SK-N-SH (cell line): Measurements from ENCODE around the gene RRAD. TPM values are rescaled to one million over a fixed set of nuclear protein-coding genes. Genes with fewer than 3 reads are reported as not detected.

ENCODE experiments used
- CTCF ChIA-PET: fragments of 300-600, 350-600 bp; formaldehyde crosslinking; extraction: SDS; loops from one replicate; lab custom pipeline; 2021; lab: Yijun Ruan, JAX
- POLR2A ChIA-PET: fragments of 350-600 bp; sonication (Branson Sonifier 250); formaldehyde crosslinking; extraction: SDS; loops from one replicate; lab custom pipeline; 2020; ENCODE audit warnings: antibody characterized with exemption, inconsistent platforms; lab: Yijun Ruan, JAX
- DNase-seq: peaks from one replicate; pipeline ENCODE4 v3.0.0; 2012
- H2AFZ ChIP-seq: fragments of 200-600 bp; sonication (generic); 2 replicates; pipeline ENCODE4 v1.8.1; 2016; ENCODE audit warnings: antibody characterized with exemption, mild to moderate bottlenecking, low read depth
- H3F3A ChIP-seq: fragments of 200-600 bp; sonication (generic); replicated peaks from 2 replicates; pipeline ENCODE3; 2016; ENCODE audit warnings: antibody characterized with exemption, mild to moderate bottlenecking; ENCODE audit not compliant: insufficient read depth
- H3K27ac ChIP-seq, 2 experiments: fragments of 200-500 bp in 1 of 2; fragments of 200-600 bp in 1 of 2; sonication (Bioruptor generic) in 1 of 2; sonication (generic), shearing (Covaris generic) in 1 of 2; 2 replicates each; pipeline versions ENCODE4 v1.5.1 to v1.6.1; 2014 to 2016; ENCODE audit warnings: low read depth in 2 of 2, inconsistent platforms in 1 of 2, low read length in 1 of 2, mild to moderate bottlenecking in 1 of 2, mixed read lengths in 1 of 2
- H3K27me3 ChIP-seq: fragments of 200-600 bp; sonication (generic), shearing (Covaris generic); 2 replicates; pipeline ENCODE4 v1.6.1; 2016; ENCODE audit warnings: mixed run types; ENCODE audit not compliant: insufficient read depth
- H3K36me3 ChIP-seq, 2 experiments: fragments of 200-500 bp in 1 of 2; fragments of 200-600 bp in 1 of 2; sonication (Bioruptor generic) in 1 of 2; sonication (generic) in 1 of 2; replicated peaks in 1 of 2; 2 replicates each; pipeline versions ENCODE3 to v1.5.1; 2014 to 2016; ENCODE audit warnings: low read length in 1 of 2, mild to moderate bottlenecking in 1 of 2; ENCODE audit not compliant: insufficient read depth in 2 of 2, control insufficient read depth in 1 of 2
- H3K4me1 ChIP-seq, 2 experiments: fragments of 200-500 bp in 1 of 2; fragments of 200-600 bp in 1 of 2; sonication (Bioruptor generic) in 1 of 2; sonication (generic), shearing (Covaris generic) in 1 of 2; 2 replicates each; pipeline versions ENCODE4 v1.5.1 to v1.6.1; 2014 to 2016; ENCODE audit warnings: low read depth in 1 of 2, low read length in 1 of 2, mixed run types in 1 of 2; ENCODE audit not compliant: insufficient read depth in 2 of 2, control insufficient read depth in 1 of 2
- H3K4me2 ChIP-seq: fragments of 200-600 bp; sonication (generic), shearing (Covaris generic); 2 replicates; pipeline ENCODE4 v1.6.1; 2017; ENCODE audit warnings: mixed run types
- H3K4me3 ChIP-seq, 2 experiments: fragments of 200-500 bp in 1 of 2; fragments of 200-600 bp in 1 of 2; sonication (Bioruptor generic) in 1 of 2; sonication (generic), shearing (Covaris generic) in 1 of 2; 2 replicates each; pipeline versions ENCODE4 v1.5.1 to v1.8.1; 2014 to 2016; ENCODE audit warnings: low read depth in 2 of 2, inconsistent platforms in 1 of 2, low read length in 1 of 2, mild to moderate bottlenecking in 1 of 2, mixed read lengths in 1 of 2, moderate library complexity in 1 of 2
- H3K79me2 ChIP-seq: fragments of 200-600 bp; sonication (generic); 2 replicates; pipeline ENCODE4 v1.8.1; 2017; ENCODE audit warnings: mild to moderate bottlenecking; ENCODE audit not compliant: insufficient read depth
- H3K9ac ChIP-seq: fragments of 200-600 bp; sonication (generic); 2 replicates; pipeline ENCODE4 v1.6.1; 2017; ENCODE audit warnings: mixed run types
- H3K9me2 ChIP-seq: fragments of 200-600 bp; sonication (generic); 2 replicates; pipeline ENCODE4 v1.6.1; 2017; ENCODE audit warnings: mixed run types
- H3K9me3 ChIP-seq: fragments of 200-600 bp; sonication (generic); 2 replicates; pipeline ENCODE4 v1.6.1; 2017; ENCODE audit warnings: mixed run types, mild to moderate bottlenecking, moderate library complexity
- H4K20me1 ChIP-seq: fragments of 200-600 bp; sonication (generic); 2 replicates; pipeline ENCODE4 v1.6.1; 2017; ENCODE audit warnings: mild to moderate bottlenecking, mixed run types; ENCODE audit not compliant: insufficient read depth
- EZH2phosphoT487 ChIP-seq: fragments of 200-600 bp; sonication (generic); IDR thresholded peaks from 2 replicates; pipeline ENCODE4 v1.6.1; 2017; ENCODE audit warnings: low read depth, mixed run types, mild to moderate bottlenecking, antibody characterized with exemption, moderate library complexity, borderline replicate concordance
- FOSL2 ChIP-seq: IDR thresholded peaks from 2 replicates; pipeline ENCODE4 v1.4.0; 2012; ENCODE audit warnings: low read depth, mild to moderate bottlenecking, moderate library complexity, borderline replicate concordance
- FOXJ3 ChIP-seq: sonication (generic); formaldehyde crosslinking; IDR thresholded peaks from 2 replicates; pipeline ENCODE4 v1.5.1; 2020; ENCODE audit warnings: mild to moderate bottlenecking, missing genetic modification reagents
- MEF2A ChIP-seq: IDR thresholded peaks from 2 replicates; pipeline ENCODE4 v1.4.0; 2012; ENCODE audit warnings: low read depth, borderline replicate concordance
- RAD21 ChIP-seq: IDR thresholded peaks from 2 replicates; pipeline ENCODE4 v1.6.1; 2012; ENCODE audit warnings: mild to moderate bottlenecking, low read length
- TAF1 ChIP-seq: IDR thresholded peaks from 2 replicates; pipeline ENCODE4 v1.6.1; 2012; ENCODE audit warnings: low read depth, mild to moderate bottlenecking, low read length, moderate library complexity, borderline replicate concordance
- TEAD4 ChIP-seq: IDR thresholded peaks from 2 replicates; pipeline ENCODE4 v1.4.0; 2012; ENCODE audit warnings: mild to moderate bottlenecking, borderline replicate concordance; ENCODE audit not compliant: insufficient read depth
- WGBS: methylation state at CpG from one replicate; pipeline ENCODE4 v1.1.6; 2017; ENCODE audit warnings: low lambda C conversion rate; 5-methylcytosine and 5-hydroxymethylcytosine counted together
- polyA plus RNA-seq, 3 experiments: library from polyadenylated mRNA; depleted of rRNA; stranded (reverse); fragments of >200 nt; gene quantifications; 2 replicates each; pipeline ENCODE4 v1.2.3, GENCODE V29; 2012
- TF ChIP-seq, protein P1 (sequence below): IDR thresholded peaks from 2 replicates; pipeline ENCODE4 v1.4.0; 2012; ENCODE audit warnings: low read depth
- TF ChIP-seq, protein P2 (sequence below): fragments of 150-350 bp; IDR thresholded peaks from 2 replicates; pipeline ENCODE4 v1.6.1; 2016; ENCODE audit warnings: mild to moderate bottlenecking, low read depth, low read length
- TF ChIP-seq, protein P3 (sequence below): fragments of 200-600 bp; sonication (generic); IDR thresholded peaks from 2 replicates; pipeline ENCODE4 v1.6.1; 2017; ENCODE audit warnings: antibody characterized with exemption, mild to moderate bottlenecking, moderate library complexity

RRAD gene
- polyA plus RNA-seq, 1 of the 3 experiments (the other 2 are of a cell fraction), result 9.3 TPM

DNA sequence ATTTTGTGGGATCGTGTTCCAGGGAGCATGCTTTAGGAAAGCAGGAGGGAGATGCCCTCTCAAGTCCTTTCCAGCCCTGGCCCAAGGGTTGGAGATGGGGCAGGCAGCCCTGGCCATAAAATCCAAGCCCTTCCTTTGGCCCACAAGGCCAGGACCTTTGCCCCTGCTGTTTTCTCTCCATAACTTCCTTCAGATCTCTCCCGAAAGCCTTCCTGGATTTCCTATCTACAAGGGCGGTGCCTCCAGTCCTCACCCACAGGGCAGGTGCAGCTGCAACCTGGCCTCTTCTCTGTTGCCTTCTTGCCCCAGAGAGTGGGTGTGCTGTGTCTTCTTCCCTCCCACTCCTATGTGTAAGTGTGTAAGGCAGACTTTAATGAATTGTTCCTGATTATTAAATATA lies 53.5 kb downstream of the RRAD start:
- no peak for DNase-seq
- ChIA-PET CTCF (interaction anchor here (1.2 to 4.1 kb wide), 7 partner anchors 13 to 264 kb away, joined by 3 to 14 read pairs (median 8); partner anchors contain the start of gene NAE1), POLR2A (interaction anchor here (1.5 kb wide), 1 partner anchor 41 kb away, joined by 5 read pairs; the partner anchor contains the start of gene NAE1)
- no peak overlapping the region for H3K4me2 ChIP-seq
- no peak overlapping the region for H3K9ac ChIP-seq
- TF ChIP-seq TAF1, result no peak
- TF ChIP-seq TEAD4, result no peak
- TF ChIP-seq RAD21, result no peak
- no peak for TF ChIP-seq FOXJ3 (CRISPR knock-in tag)
- no peak for TF ChIP-seq EZH2phosphoT487
- no peak for TF ChIP-seq MEF2A
- no peak for TF ChIP-seq FOSL2
- TF ChIP-seq, protein P1, sequence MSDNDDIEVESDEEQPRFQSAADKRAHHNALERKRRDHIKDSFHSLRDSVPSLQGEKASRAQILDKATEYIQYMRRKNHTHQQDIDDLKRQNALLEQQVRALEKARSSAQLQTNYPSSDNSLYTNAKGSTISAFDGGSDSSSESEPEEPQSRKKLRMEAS, result no peak
- TF ChIP-seq, protein P2, sequence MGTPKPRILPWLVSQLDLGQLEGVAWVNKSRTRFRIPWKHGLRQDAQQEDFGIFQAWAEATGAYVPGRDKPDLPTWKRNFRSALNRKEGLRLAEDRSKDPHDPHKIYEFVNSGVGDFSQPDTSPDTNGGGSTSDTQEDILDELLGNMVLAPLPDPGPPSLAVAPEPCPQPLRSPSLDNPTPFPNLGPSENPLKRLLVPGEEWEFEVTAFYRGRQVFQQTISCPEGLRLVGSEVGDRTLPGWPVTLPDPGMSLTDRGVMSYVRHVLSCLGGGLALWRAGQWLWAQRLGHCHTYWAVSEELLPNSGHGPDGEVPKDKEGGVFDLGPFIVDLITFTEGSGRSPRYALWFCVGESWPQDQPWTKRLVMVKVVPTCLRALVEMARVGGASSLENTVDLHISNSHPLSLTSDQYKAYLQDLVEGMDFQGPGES, result no peak
- TF ChIP-seq, protein P3, sequence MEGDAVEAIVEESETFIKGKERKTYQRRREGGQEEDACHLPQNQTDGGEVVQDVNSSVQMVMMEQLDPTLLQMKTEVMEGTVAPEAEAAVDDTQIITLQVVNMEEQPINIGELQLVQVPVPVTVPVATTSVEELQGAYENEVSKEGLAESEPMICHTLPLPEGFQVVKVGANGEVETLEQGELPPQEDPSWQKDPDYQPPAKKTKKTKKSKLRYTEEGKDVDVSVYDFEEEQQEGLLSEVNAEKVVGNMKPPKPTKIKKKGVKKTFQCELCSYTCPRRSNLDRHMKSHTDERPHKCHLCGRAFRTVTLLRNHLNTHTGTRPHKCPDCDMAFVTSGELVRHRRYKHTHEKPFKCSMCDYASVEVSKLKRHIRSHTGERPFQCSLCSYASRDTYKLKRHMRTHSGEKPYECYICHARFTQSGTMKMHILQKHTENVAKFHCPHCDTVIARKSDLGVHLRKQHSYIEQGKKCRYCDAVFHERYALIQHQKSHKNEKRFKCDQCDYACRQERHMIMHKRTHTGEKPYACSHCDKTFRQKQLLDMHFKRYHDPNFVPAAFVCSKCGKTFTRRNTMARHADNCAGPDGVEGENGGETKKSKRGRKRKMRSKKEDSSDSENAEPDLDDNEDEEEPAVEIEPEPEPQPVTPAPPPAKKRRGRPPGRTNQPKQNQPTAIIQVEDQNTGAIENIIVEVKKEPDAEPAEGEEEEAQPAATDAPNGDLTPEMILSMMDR, result no peak
- H3K27me3 ChIP-seq, result no peaks in the 10 kb centered on the region
- no peaks in the 10 kb centered on the region for H3K9me3 ChIP-seq
- H3K79me2 ChIP-seq, result no peaks in the 10 kb centered on the region
- no peaks in the 10 kb centered on the region for H3K36me3 ChIP-seq
- no peak overlapping the region for H2AFZ ChIP-seq
- H3K27ac ChIP-seq, result no peak overlapping the region
- 100% methylated on average over 3 of the region's 3 CpGs for WGBS
- H4K20me1 ChIP-seq, result no peaks in the 10 kb centered on the region
- peaks cover 3 to 5% of the 10 kb centered on the region in 2 experiments; a peak in 3 of 4 replicates for H3K4me1 ChIP-seq
- H3K4me3 ChIP-seq, result no peak overlapping the region
- H3F3A ChIP-seq, result peaks cover 18% of the 10 kb centered on the region
- H3K9me2 ChIP-seq, result no peaks in the 10 kb centered on the region

Other genes with a start within 250 kb of the RRAD start
- gene CMTM4, start 228.8 kb downstream of the RRAD start, polyA plus RNA-seq (2012; rRNA removed), result 21.7 and 30.8 TPM in 2 replicates
- 33.1 and 49.6 TPM in 2 replicates for gene DYNC1LI2, start 173.9 kb downstream of the RRAD start, polyA plus RNA-seq (2012; rRNA removed)
- gene TERB1, start 124.0 kb downstream of the RRAD start, polyA plus RNA-seq (2012; rRNA removed), result 0.06 and 0.08 TPM in 2 replicates
- gene NAE1, start 94.6 kb downstream of the RRAD start, polyA plus RNA-seq (2012; rRNA removed), result 33.8 and 45.5 TPM in 2 replicates
- 0.11 and 0.12 TPM in 2 replicates for gene CA7, start 81.1 kb downstream of the RRAD start, polyA plus RNA-seq (2012; rRNA removed)
- gene PDP2, start 45.0 kb downstream of the RRAD start, polyA plus RNA-seq (2012; rRNA removed), result 4.7 and 7.3 TPM in 2 replicates
- gene CDH16, start 6.7 kb downstream of the RRAD start, polyA plus RNA-seq (2012; rRNA removed), result not detected in 2 replicates
- gene CIAO2B, start 8.9 kb upstream of the RRAD start, polyA plus RNA-seq (2012; rRNA removed), result 577 and 665 TPM in 2 replicates
- 33.1 and 37.8 TPM in 2 replicates for gene CES2, start 10.0 kb upstream of the RRAD start, polyA plus RNA-seq (2012; rRNA removed)
- 1.4 and 1.8 TPM in 2 replicates for gene CES3, start 35.7 kb upstream of the RRAD start, polyA plus RNA-seq (2012; rRNA removed)
- 7.3 and 13.2 TPM in 2 replicates for gene CES4A, start 63.1 kb upstream of the RRAD start, polyA plus RNA-seq (2012; rRNA removed)
- 38.8 and 40.1 TPM in 2 replicates for gene CBFB, start 103.6 kb upstream of the RRAD start, polyA plus RNA-seq (2012; rRNA removed)
- 17.3 and 22.6 TPM in 2 replicates for gene PHAF1, start 184.4 kb upstream of the RRAD start, polyA plus RNA-seq (2012; rRNA removed)
- gene B3GNT9, start 225.5 kb upstream of the RRAD start, polyA plus RNA-seq (2012; rRNA removed), result 9.8 and 9.9 TPM in 2 replicates
- gene TRADD, start 234.4 kb upstream of the RRAD start, polyA plus RNA-seq (2012; rRNA removed), result 27.7 and 28.5 TPM in 2 replicates
- 17.8 and 21.8 TPM in 2 replicates for gene FBXL8, start 234.4 kb upstream of the RRAD start, polyA plus RNA-seq (2012; rRNA removed)
- 33.4 and 44.4 TPM in 2 replicates for gene HSF4, start 239.2 kb upstream of the RRAD start, polyA plus RNA-seq (2012; rRNA removed)
- gene NOL3, start 245.0 kb upstream of the RRAD start, polyA plus RNA-seq (2012; rRNA removed), result 34.1 and 38.7 TPM in 2 replicates